A673 (cell line): Measurements from ENCODE around the gene ZBTB21.

Experiments
- CTCF ChIP-seq: fragments of 300-800, 200-600 bp; sonication (generic); conservative IDR thresholded peaks from 2 replicates; pipeline ENCODE4 v1.5.1; 2017; ENCODE audit warnings: low read depth, mild to moderate bottlenecking, antibody characterized with exemption, low read length, moderate library complexity, mixed read lengths
- EZH2 ChIP-seq: fragments of 200-600 bp; sonication (generic); IDR thresholded peaks from 2 replicates; pipeline ENCODE4 v1.6.1; 2017; ENCODE audit warnings: borderline replicate concordance, low read depth, mild to moderate bottlenecking, mixed read lengths, antibody characterized with exemption, low read length; ENCODE audit not compliant: poor library complexity, severe bottlenecking

GRCh38 chr21:42042651-42043050 lies 32.5 kb upstream of the ZBTB21 start:
- TF ChIP-seq CTCF (no peak), EZH2 (no peak)
